K562 (cell line): ENCODE data around the gene FN3K. TPM values are rescaled to one million over a fixed set of nuclear protein-coding genes. Genes with fewer than 3 reads are reported as not detected.
"Not testable (repeated sequence)": the region's sequence is repeated elsewhere in the genome, so short reads cannot be mapped to it uniquely, and the experiment has no call there.

Experiments
- ATAC-seq: fragments of 200-7000 bp; cut with Tn5 transposase; 3 replicates; pipeline ENCODE4 v1.9.1; 2020; ENCODE audit warnings: moderate library complexity
- BruUV-seq: library from RNA; stranded (reverse); fragments of 400-500 nt; replicated peaks from 2 replicates; lab custom pipeline; 2021; lab: Mats Ljungman, UMichigan
- CTCF ChIA-PET: fragments of 300-600 bp; formaldehyde crosslinking; extraction: SDS; loops from one replicate; lab custom pipeline; 2021; ENCODE audit warnings: low intra/inter-chr PET ratio; lab: Yijun Ruan, JAX
- POLR2A ChIA-PET: fragments of 300-600, 350-650 bp; sonication (Branson Sonifier 250); formaldehyde crosslinking; extraction: SDS; loops from one replicate; lab custom pipeline; 2021; ENCODE audit warnings: antibody characterized with exemption, inconsistent platforms; lab: Yijun Ruan, JAX
- DNase-seq, 4 experiments: peaks; one replicate each; pipeline versions ENCODE4 v3.0.0 to v3.0.0-alpha.2; 2011 to 2018; ENCODE audit warnings: low spot score in 3 of 4, mixed read lengths in 3 of 4; ENCODE audit errors: extremely low read depth in 1 of 4
- FAIRE-seq: peaks from 2 replicates; lab custom pipeline; 2011; peaks lifted over from hg19 to GRCh38; lab: Jason Lieb, UNC
- H2AFZ ChIP-seq: 2 replicates; pipeline ENCODE4 v1.6.0; 2011; ENCODE audit warnings: low read depth, low read length, control low read depth, inconsistent platforms
- H3K27ac ChIP-seq: fragments of 200-600 bp; 3 replicates; pipeline ENCODE4 v1.8.0; 2011; ENCODE audit warnings: low read depth, mild to moderate bottlenecking, control low read depth, inconsistent platforms, low read length, moderate library complexity, mixed read lengths; ENCODE audit errors: extremely low read depth
- H3K27me3 ChIP-seq, 2 experiments: fragments of 300-600 bp in 1 of 2; 2 replicates in 1 of 2; 3 replicates in 1 of 2; pipeline versions ENCODE4 v1.6.0 to v1.8.0; 2011; ENCODE audit warnings: inconsistent platforms in 2 of 2, low read length in 2 of 2, mild to moderate bottlenecking in 1 of 2, mixed read lengths in 1 of 2, moderate library complexity in 1 of 2; ENCODE audit not compliant: control insufficient read depth in 2 of 2, insufficient read depth in 2 of 2
- H3K36me3 ChIP-seq: fragments of 300-600 bp; 3 replicates; pipeline ENCODE4 v1.8.0; 2011; ENCODE audit warnings: mild to moderate bottlenecking, low read length, inconsistent platforms; ENCODE audit not compliant: control insufficient read depth, insufficient read depth
- H3K4me1 ChIP-seq, 2 experiments: fragments of 200-600 bp in 1 of 2; replicated peaks in 1 of 2; 2 replicates in 1 of 2; 3 replicates in 1 of 2; pipeline versions ENCODE4 v1.5.1 to v1.8.0; 2011; ENCODE audit warnings: inconsistent platforms in 2 of 2, low read length in 2 of 2, mild to moderate bottlenecking in 1 of 2, mixed read lengths in 1 of 2, moderate library complexity in 1 of 2; ENCODE audit not compliant: control insufficient read depth in 2 of 2, insufficient read depth in 2 of 2
- H3K4me2 ChIP-seq: 2 replicates; pipeline ENCODE4 v1.6.1; 2011; ENCODE audit warnings: low read length, control low read depth, inconsistent platforms, mixed read lengths; ENCODE audit not compliant: insufficient read depth
- H3K4me3 ChIP-seq: fragments of 200-600 bp; sonication (generic), shearing (Covaris generic); 2 replicates; pipeline ENCODE4 v1.5.1; 2016; ENCODE audit warnings: control low read depth, inconsistent platforms
- H3K79me2 ChIP-seq: fragments of 200-600 bp; 3 replicates; pipeline ENCODE4 v1.8.0; 2011; ENCODE audit warnings: low read length, inconsistent platforms; ENCODE audit not compliant: control insufficient read depth, insufficient read depth
- H3K9ac ChIP-seq, 2 experiments: 2 replicates each; pipeline versions ENCODE4 v1.6.0 to v1.6.1; 2011; ENCODE audit warnings: low read depth in 2 of 2, low read length in 2 of 2, control low read depth in 1 of 2, inconsistent platforms in 1 of 2, mild to moderate bottlenecking in 1 of 2, mixed read lengths in 1 of 2; ENCODE audit not compliant: insufficient read depth in 1 of 2
- H3K9me1 ChIP-seq: one replicate; pipeline ENCODE4 v1.6.0; 2011; ENCODE audit warnings: inconsistent platforms, mild to moderate bottlenecking, low read length, moderate library complexity; ENCODE audit not compliant: control insufficient read depth, insufficient read depth
- H3K9me3 ChIP-seq: replicated peaks from 2 replicates; pipeline ENCODE4 v1.5.1; 2011; ENCODE audit warnings: low read depth, low read length, inconsistent platforms; ENCODE audit not compliant: control insufficient read depth, insufficient read depth
- H4K20me1 ChIP-seq: replicated peaks from 2 replicates; pipeline ENCODE4 v1.6.1; 2011; ENCODE audit warnings: low read length, inconsistent platforms, mixed read lengths; ENCODE audit not compliant: control insufficient read depth, insufficient read depth
- FOXK2 ChIP-seq, 2 experiments: fragments of 450-650 bp; IDR thresholded peaks in 1 of 2; conservative IDR thresholded peaks in 1 of 2; 2 replicates each; pipeline ENCODE4 v1.6.1; 2016; ENCODE audit warnings: low read depth in 2 of 2, mild to moderate bottlenecking in 1 of 2
- MXI1 ChIP-seq: IDR thresholded peaks from 2 replicates; pipeline ENCODE4 v1.6.1; 2011; ENCODE audit warnings: low read depth, mild to moderate bottlenecking, improper control_type of control experiment, low read length
- NR1H2 ChIP-seq: sonication (generic); formaldehyde crosslinking; IDR thresholded peaks from 2 replicates; pipeline ENCODE4 v1.4.0; 2020; ENCODE audit warnings: mild to moderate bottlenecking, missing genetic modification reagents
- TBP ChIP-seq: optimal IDR thresholded peaks from 2 replicates; pipeline ENCODE3; 2011; ENCODE audit warnings: low read depth, low read length, improper control_type of control experiment
- WGBS: fragments of 100-300 bp; shearing (Covaris generic); methylation state at CpG from one replicate; pipeline ENCODE4 v1.1.6; 2016; ENCODE audit warnings: low coverage, mixed read lengths; ENCODE audit not compliant: insufficient coverage; ENCODE audit errors: missing lambda C conversion rate; 5-methylcytosine and 5-hydroxymethylcytosine counted together
- in situ Hi-C: fragments of 300-500 bp; cut with MboI; formaldehyde crosslinking; loops from 4 replicates; pipeline ENCODE4 v1.15.0; 2018; ENCODE audit warnings: inconsistent platforms, mixed read lengths
- intact Hi-C: fragments of 100-400 bp; cut with micrococcal nuclease; formaldehyde crosslinking; loops from 2 replicates; pipeline ENCODE4 v1.14.2; 2022
- polyA plus RNA-seq, 8 experiments: library from polyadenylated mRNA; depleted of rRNA in 4 of 8; stranded (reverse) in 5 of 8; unstranded in 3 of 8; fragments of >200 nt; fragmentation: Nextera tagmentation in 2 of 8; fragmentation: Illumina TruSeq in 1 of 8; extraction: Ambion mirVana in 2 of 8; extraction: Trizol in 1 of 8; gene quantifications; 2 replicates each; pipeline versions ENCODE4 v1.2.1 to v1.2.3, GENCODE V29; 2011 to 2014; ENCODE audit warnings: inconsistent platforms in 1 of 8, missing spikeins in 1 of 8
- total RNA-seq, 7 experiments: library from RNA; depleted of rRNA in 6 of 7; stranded (reverse); fragments of >200 nt in 6 of 7; fragmentation: Illumina TruSeq in 2 of 7; extraction: Trizol in 2 of 7; gene quantifications; 2 replicates each; pipeline versions ENCODE4 v1.2.1 to v1.2.3, GENCODE V29; 2011 to 2021; ENCODE audit warnings: low replicate concordance in 1 of 7

The FN3K gene
- total and polyA plus RNA-seq, 9 of the 15 experiments (the other 6 are each of a cell fraction or from before 2014, with no cell fraction given), result 0.08 to 22.7 (median 3.8) TPM

DNA sequence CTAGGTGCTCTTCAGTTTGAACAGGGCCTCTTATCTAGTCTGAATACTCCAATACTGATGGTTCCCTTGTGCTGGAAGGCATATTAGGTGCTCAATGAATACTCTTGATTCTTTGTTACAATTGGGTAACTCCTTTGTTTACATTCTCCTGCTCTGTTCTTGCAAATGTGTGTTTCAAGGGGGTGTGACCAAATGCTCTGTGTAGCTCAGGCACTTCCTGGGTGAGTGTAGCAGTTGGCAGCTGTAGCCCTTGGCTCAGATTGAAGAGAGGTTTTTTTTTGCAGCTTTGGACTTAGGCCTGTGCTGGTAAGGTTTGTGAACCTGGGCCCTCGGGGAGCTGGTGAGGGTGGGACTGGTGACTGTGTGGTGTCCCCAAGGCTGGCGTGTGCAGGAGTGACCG lies 36.6 kb downstream of the FN3K start:
- TF ChIP-seq NR1H2, result no peak
- TF ChIP-seq MXI1, result no peak
- no peak for TF ChIP-seq TBP
- TF ChIP-seq FOXK2 (conservative IDR thresholded peaks at IDR 0.05 in 1 of 2, IDR thresholded peaks at IDR 0.05 in 1 of 2; ENCODE audit: low read depth in 2 of 2), result no peak
- intact Hi-C loops, result no loop called here
- in situ Hi-C loops, result no loop called here

GRCh38 chr17:82774456-82774855 lies 39.0 kb downstream of the FN3K start:
- H3K27ac ChIP-seq, H3K79me2 ChIP-seq, H3K9me3 ChIP-seq, POLR2A ChIA-PET, FAIRE-seq, CTCF ChIA-PET, ATAC-seq, BruUV-seq, DNase-seq, in situ Hi-C loops, H3K4me1 ChIP-seq, intact Hi-C loops, H3K27me3 ChIP-seq, H3K9ac ChIP-seq, H3K4me3 ChIP-seq, H3K4me2 ChIP-seq, H4K20me1 ChIP-seq, H3K9me1 ChIP-seq, H2AFZ ChIP-seq: not testable (repeated sequence)
- peaks cover 58% of the 10 kb centered on the region for H3K36me3 ChIP-seq
- 86% methylated on average over 14 of the region's 19 CpGs for WGBS

More for the DNA sequence above, 36.6 kb downstream of the FN3K start:
- H3K9me1 ChIP-seq, result no peaks in the 10 kb centered on the region
- H2AFZ ChIP-seq, result no peak overlapping the region
- ChIA-PET POLR2A (no interaction called here), CTCF (no interaction called here)
- no TSS peak for BruUV-seq
- H3K79me2 ChIP-seq, result peaks cover 4% of the 10 kb centered on the region
- no peaks in the 10 kb centered on the region for H4K20me1 ChIP-seq
- H3K4me1 ChIP-seq, result peaks cover 0 to 5% of the 10 kb centered on the region in 2 experiments; a peak in 1 of 5 replicates
- no peaks in the 10 kb centered on the region for H3K9me3 ChIP-seq
- no peak overlapping the region for H3K4me2 ChIP-seq
- WGBS, result 95% methylated on average over 3 of the region's 3 CpGs
- peaks cover 77% of the 10 kb centered on the region for H3K36me3 ChIP-seq
- no peaks in the 10 kb centered on the region for H3K27me3 ChIP-seq
- FAIRE-seq (no peak), ATAC-seq (no peak), DNase-seq (no peak)
- H3K4me3 ChIP-seq, result no peak overlapping the region
- H3K27ac ChIP-seq, result no peak overlapping the region
- no peak overlapping the region for H3K9ac ChIP-seq
